IPS DF 6.9 (cell line): ENCODE results near the gene RSPRY1.

ENCODE experiments used
- DNase-seq: peaks from one replicate; pipeline ENCODE4 v3.0.0-alpha.2; 2013; ENCODE audit warnings: low read depth, low spot score
- H3K27ac ChIP-seq: one replicate; pipeline ENCODE4 v1.5.1; 2013; ENCODE audit warnings: low read length, control low read depth
- H3K27me3 ChIP-seq: 2 replicates; pipeline ENCODE4 v1.6.1; 2013; ENCODE audit warnings: mild to moderate bottlenecking, low read length; ENCODE audit not compliant: control insufficient read depth, insufficient read depth
- H3K36me3 ChIP-seq: 2 replicates; pipeline ENCODE4 v1.6.1; 2013; ENCODE audit warnings: low read length; ENCODE audit not compliant: control insufficient read depth, insufficient read depth
- H3K4me1 ChIP-seq: 2 replicates; pipeline ENCODE4 v1.6.1; 2013; ENCODE audit warnings: low read length; ENCODE audit not compliant: control insufficient read depth, insufficient read depth
- H3K4me3 ChIP-seq: 2 replicates; pipeline ENCODE4 v1.5.1; 2013; ENCODE audit warnings: mild to moderate bottlenecking, low read length
- H3K9me3 ChIP-seq: 2 replicates; pipeline ENCODE4 v1.6.1; 2013; ENCODE audit warnings: low read length, inconsistent platforms; ENCODE audit not compliant: control insufficient read depth, insufficient read depth
- WGBS: extraction: QIAGEN DNeasy Blood & Tissue Kit; methylation state at CpG from one replicate; pipeline ENCODE4 v1.1.7; 2013; ENCODE audit warnings: mixed read lengths, missing lambda C conversion rate; ENCODE audit not compliant: insufficient read length, insufficient coverage; 5-methylcytosine and 5-hydroxymethylcytosine counted together

The RSPRY1 gene

DNA sequence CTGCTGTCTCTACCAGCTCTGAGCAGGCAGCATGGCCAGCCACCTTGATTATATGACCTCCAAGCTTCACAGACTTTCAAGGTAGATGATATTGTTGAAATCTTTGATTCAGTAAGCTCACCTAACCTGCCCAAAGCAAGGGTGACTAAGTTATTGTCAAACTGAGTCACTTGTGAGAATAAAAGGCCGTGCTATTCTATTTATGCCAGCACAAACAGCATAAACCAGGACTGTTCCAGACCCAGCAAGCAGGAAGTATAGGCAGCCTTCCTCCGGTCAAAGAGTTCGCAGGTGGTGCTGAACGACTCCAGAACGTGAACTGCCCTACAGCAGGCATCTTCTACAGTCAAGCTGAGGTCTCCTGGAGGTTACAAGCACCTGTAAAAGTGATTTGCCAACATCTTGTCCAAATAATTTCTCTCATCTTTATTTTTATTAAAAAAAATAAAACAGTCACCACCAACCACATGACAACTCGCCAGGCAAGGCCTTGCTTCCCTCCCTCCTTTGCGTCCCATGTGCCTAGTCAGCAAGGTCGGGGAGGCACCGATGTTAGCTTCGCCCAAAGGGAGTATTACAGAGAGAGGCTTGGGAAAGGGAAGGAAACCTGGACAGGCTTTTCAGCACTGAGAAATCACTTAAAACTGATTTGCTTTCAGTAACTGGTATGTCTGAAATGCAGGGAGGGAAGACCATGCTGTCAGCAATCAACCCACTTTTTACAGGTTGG is 69.7 kb downstream of the RSPRY1 start:
- Histone ChIP-seq H3K27me3 (no peaks in the 10 kb centered on the region), H3K4me1 (peaks cover 4% of the 10 kb centered on the region), H3K9me3 (no peaks in the 10 kb centered on the region), H3K4me3 (no peak overlapping the region), H3K27ac (no peak overlapping the region), H3K36me3 (no peaks in the 10 kb centered on the region)
- no peak for DNase-seq
- WGBS, result 100% methylated on average over 1 of the region's 10 CpGs

DNA sequence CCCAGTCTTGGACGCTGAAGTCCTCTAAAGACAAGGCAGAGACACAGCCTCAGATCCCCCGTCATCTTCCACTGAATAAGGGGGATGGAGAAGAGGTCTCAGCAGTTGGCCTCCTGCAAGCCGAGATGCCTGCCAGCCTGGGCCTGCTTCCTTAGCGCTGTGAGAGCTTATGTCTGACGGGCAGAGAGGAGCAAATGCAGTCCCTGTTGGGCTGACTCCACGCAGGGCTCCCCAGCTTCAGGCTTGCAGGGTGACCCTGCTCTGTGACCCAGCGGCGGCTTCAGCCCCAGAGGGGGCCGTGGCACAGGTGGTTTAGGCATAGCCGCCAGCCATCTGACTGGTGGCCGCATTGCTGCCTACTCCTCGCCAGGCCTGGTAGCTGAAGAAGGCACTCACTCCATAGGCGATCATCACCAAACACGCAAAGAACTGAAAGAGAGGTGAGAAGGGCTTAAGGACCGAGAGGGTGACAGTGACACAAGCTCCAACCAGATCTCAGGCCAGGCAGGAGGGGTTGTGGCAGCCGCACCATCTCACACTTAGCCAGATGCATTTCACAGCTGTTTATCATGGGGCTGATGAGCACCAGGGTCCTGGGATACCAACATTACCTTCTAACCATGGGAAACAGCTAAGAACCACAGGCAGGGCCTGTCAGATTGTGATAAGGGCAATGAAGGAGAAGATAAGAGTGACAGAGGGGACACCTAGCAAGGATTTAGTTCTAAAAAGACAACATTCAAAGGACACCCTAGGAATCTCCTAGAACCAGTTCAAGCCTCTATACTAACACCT is 70.7 kb downstream of the RSPRY1 start:
- no CpG with 5 or more reads among the region's 16 CpGs for WGBS
- no peaks in the 10 kb centered on the region for H3K9me3 ChIP-seq
- H3K4me1 ChIP-seq, result peaks cover 4% of the 10 kb centered on the region
- no peak overlapping the region for H3K27ac ChIP-seq
- no peaks in the 10 kb centered on the region for H3K27me3 ChIP-seq
- DNase-seq, result no peak
- H3K4me3 ChIP-seq, result no peak overlapping the region
- no peaks in the 10 kb centered on the region for H3K36me3 ChIP-seq

DNA sequence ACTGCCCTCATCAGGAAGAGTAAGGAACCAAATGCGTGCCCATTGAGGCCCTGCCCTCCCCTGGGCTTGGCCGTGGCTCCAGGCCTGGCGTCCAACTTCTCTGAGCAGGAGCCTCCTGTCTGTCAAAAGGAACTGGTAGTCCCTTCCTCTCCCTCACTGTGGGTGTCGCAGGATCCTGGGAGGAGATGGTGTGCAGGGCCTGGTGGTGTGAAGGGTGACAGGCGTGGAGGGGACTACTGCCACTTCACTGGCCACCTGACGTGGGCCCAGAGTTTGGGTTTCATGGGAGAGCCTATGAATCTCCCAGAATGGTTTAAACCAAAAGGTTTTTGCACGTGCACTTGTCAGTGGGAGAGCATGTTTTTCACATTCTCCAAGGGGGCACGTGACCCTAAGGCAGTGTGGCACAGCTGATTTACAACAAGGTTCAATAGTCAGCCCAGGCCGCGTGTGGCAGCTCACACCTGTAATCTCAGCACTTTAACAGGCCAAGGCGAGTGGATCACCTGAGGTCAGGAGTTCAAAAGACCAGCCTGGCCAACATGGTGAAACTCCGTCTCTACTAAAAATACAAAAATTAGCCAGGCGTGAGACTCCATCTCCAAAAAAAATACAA is 71.4 kb downstream of the RSPRY1 start:
- Histone ChIP-seq H3K9me3 (no peaks in the 10 kb centered on the region), H3K36me3 (no peaks in the 10 kb centered on the region), H3K27ac (no peak overlapping the region), H3K4me1 (peaks cover 4% of the 10 kb centered on the region), H3K27me3 (no peaks in the 10 kb centered on the region), H3K4me3 (no peak overlapping the region)
- WGBS, result no CpG with 5 or more reads among the region's 13 CpGs
- no peak for DNase-seq

DNA sequence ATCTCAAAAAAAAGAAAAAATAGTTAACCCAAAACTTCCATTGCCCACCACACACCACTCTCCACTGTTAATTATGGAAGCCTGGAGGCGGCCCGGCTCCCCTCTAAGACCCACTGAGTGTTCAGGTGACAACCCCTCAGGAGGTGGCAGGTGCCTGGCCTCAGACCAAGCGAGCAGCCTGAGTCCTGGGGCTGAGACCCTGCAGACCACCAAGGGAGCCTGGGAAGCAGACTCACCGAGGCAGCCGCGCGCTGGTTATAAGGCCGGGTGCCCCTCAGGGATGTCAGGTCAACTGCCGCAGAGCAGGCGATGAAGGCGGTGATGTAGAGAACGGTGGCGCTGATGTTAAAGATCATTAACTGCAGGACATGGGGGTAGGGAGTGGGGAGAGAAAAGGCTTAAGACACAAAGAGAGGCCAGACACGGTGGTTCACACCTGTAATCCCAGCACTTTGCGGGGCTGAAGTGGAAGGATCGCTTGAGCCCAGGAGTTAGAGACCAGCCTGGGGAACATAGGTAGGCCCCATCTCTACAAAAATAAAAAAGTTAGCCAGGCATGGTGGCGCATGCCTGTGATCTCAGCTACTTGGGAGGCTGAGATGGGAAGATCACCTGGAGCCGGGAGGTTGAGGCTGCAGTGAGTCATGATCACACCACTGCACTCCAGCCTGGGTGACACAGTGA is 72.2 kb downstream of the RSPRY1 start:
- no CpG with 5 or more reads among the region's 18 CpGs for WGBS

DNA sequence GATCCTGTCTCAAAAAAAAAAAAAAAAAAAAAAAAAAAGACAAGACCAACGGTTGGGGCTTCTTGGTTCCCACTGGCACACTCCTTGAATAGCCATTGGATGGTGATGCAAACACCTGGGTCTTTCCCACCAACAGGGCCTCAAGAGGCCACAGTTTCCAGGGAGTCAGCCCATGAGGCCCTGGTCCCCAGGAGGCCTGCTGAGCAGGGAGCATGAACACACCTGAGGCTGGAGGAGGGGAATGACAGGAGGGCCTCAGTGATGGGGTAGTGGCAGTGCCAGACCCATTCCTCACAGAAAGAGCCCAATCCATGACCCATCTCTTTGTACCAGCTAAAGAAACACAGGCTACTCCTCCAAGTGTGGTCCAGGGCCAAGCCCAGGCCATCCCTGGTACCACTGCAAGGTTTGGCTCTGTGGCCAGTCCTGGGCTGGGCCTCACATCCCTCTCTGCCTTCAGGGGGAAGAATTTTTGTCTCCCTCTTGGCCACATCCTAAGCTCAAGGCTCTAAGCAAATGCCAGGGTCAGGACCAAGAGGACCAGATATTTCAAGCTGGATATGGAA is 72.9 kb downstream of the RSPRY1 start:
- H3K9me3 ChIP-seq, result no peaks in the 10 kb centered on the region
- H3K27ac ChIP-seq, result no peak overlapping the region
- DNase-seq, result no peak
- WGBS, result no CpG with 5 or more reads among the region's 1 CpG
- no peak overlapping the region for H3K4me3 ChIP-seq
- H3K36me3 ChIP-seq, result no peaks in the 10 kb centered on the region
- H3K4me1 ChIP-seq, result peaks cover 4% of the 10 kb centered on the region
- H3K27me3 ChIP-seq, result no peaks in the 10 kb centered on the region

More for the DNA sequence above, 72.2 kb downstream of the RSPRY1 start:
- Histone ChIP-seq H3K27me3 (no peaks in the 10 kb centered on the region), H3K9me3 (no peaks in the 10 kb centered on the region), H3K4me1 (peaks cover 4% of the 10 kb centered on the region), H3K36me3 (no peaks in the 10 kb centered on the region), H3K4me3 (no peak overlapping the region), H3K27ac (no peak overlapping the region)
- DNase-seq, result no peak

DNA sequence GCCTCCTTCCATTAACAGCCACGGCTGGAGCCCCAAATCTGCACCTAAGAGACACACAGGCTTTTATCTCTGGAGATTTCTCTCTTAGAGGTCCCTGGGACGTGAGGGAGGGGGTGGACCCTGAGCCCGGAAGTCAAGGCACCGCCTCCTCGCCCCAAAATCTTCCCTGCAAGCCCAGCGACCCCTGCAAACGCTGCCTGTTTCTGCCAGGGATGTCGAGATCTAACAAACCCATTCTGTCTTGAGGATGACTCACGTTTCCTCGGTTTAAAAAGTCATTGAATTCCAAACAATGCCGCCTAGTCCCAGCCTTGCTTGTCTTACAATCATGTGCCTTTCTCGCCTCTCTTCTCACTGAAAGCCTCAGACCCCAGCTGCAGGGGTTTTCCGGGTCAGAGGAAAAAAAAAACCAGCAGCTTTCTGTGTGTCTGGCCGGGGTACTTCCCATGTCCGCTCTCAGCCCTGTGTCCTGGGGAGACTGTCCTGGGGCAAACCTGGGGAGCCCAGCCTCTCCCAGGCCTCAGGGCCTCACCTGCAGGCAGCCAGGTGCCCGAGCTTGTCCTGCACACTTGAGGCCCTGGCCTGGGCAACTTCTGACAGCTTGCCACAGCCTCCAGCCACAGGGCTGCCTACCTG is 74.3 kb downstream of the RSPRY1 start:
- Histone ChIP-seq H3K27ac (peak overlapping the region; percentile 30), H3K36me3 (no peaks in the 10 kb centered on the region), H3K9me3 (no peaks in the 10 kb centered on the region), H3K4me1 (peaks cover 4% of the 10 kb centered on the region), H3K27me3 (no peaks in the 10 kb centered on the region), H3K4me3 (no peak overlapping the region)
- WGBS, result no CpG with 5 or more reads among the region's 16 CpGs
- DNase-seq, result no peak

DNA sequence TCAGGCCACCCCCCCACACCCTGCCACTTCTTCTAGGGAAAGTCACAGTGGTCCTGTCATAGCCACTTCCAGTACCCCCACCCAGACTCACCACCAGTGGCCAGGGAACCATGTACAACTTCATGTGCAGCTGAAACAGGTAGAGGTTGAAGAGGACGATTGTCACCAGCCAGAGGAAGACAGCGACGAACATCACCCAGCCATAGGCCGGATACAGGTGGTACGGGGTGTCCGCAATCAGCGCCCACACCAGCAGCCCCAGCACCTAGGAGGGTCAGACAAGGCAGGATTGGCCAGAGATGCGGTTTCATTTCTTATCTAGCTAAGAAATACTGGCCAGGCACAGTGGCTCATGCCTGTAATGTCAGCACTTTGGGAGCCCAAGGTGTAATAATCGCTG is 75.7 kb downstream of the RSPRY1 start:
- Histone ChIP-seq H3K4me3 (no peak overlapping the region), H3K9me3 (no peaks in the 10 kb centered on the region), H3K36me3 (no peaks in the 10 kb centered on the region), H3K27me3 (no peaks in the 10 kb centered on the region), H3K4me1 (peaks cover 4% of the 10 kb centered on the region), H3K27ac (no peak overlapping the region)
- DNase-seq, result no peak
- no CpG with 5 or more reads among the region's 9 CpGs for WGBS

DNA sequence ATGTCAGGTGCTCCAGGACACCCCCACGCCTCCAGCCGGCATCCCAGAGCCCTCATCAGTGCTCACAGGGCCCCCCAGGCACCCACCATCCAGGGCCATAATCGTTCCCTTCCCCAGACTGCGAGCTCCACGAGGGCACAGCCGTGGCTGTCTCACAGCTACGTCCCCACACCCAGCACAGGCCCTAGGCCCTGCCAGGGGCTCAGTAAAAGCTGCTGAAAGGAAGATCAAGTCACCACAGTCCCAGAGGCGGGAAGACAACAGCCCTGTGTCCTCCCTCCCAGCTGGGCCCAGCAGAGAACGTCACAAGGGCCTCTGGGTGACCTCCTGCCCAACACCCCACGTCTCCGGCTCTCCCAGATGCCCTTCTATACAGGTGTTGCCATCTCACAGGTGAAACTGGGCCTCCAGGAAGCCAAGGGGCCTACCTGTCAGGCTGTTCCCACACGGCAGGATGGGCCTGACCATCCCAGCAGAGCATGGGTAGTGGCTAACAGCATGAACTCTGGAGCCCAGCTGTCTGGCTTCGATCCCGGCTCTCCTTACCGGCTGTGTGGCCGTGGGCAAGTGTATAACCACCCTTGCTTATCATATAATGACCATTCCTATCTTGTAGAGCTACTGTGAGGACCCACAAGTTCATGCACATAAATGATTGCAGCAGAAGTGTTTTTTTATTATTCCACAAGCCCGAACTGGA is 76.9 kb downstream of the RSPRY1 start:
- peaks cover 4% of the 10 kb centered on the region for H3K4me1 ChIP-seq
- H3K27me3 ChIP-seq, result no peaks in the 10 kb centered on the region
- H3K36me3 ChIP-seq, result no peaks in the 10 kb centered on the region
- no peak for DNase-seq
- WGBS, result no CpG with 5 or more reads among the region's 17 CpGs
- no peak overlapping the region for H3K27ac ChIP-seq
- no peaks in the 10 kb centered on the region for H3K9me3 ChIP-seq
- H3K4me3 ChIP-seq, result no peak overlapping the region

DNA sequence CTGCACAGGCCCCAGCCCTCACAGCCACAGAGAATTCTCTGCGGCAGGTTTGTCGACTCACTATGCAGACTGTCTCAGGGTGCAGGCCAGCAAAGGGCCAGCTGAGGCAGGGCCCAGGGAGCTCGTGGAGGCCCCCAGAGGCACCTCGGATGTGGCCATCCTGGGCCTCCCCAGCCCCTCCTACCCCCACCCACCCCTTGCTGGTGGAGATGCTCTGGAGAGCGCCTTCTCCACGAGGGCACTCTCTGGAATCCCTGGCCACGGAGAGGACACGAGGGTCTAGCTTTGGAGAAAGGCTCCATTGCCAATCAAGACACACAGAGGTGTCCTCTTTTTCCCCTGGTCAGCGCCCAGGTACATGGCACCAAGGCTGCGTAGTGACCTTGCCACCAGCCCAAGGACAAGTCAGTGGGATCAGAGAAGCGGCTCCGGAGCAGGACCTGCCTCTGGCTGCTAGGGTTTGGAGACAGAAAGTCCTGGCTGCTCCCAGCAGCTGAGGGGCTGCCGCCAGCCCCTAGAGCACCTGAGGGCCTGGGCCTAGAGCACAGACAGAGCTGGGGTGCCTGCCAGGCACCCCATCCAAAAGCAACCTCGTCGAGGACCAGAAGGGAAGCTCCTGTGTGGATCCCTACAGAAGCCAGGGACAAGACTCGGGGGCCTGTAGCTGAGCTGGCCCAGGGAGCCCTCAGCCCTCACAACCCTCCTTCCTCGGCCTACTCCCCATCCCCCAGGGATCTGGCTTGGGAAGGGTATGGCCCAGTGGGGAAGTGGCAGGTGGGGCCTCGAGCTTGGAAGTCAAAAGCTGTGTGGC is 77.6 kb downstream of the RSPRY1 start:
- Histone ChIP-seq H3K27me3 (no peaks in the 10 kb centered on the region), H3K4me3 (no peak overlapping the region), H3K27ac (no peak overlapping the region), H3K9me3 (no peaks in the 10 kb centered on the region), H3K4me1 (peaks cover 4% of the 10 kb centered on the region), H3K36me3 (no peaks in the 10 kb centered on the region)
- no CpG with 5 or more reads among the region's 18 CpGs for WGBS
- no peak for DNase-seq
